Smooth muscle cell of the pulmonary artery (primary cell): ENCODE results near the gene FRZB. TPM values are rescaled to one million over a fixed set of nuclear protein-coding genes. Genes with fewer than 3 reads are reported as not detected.

Experiments used
- total RNA-seq: library from RNA; depleted of rRNA; stranded (reverse); fragments of >200 nt; gene quantifications from 2 replicates; pipeline ENCODE4 v1.2.3, GENCODE V29; 2014

FRZB gene, protein sequence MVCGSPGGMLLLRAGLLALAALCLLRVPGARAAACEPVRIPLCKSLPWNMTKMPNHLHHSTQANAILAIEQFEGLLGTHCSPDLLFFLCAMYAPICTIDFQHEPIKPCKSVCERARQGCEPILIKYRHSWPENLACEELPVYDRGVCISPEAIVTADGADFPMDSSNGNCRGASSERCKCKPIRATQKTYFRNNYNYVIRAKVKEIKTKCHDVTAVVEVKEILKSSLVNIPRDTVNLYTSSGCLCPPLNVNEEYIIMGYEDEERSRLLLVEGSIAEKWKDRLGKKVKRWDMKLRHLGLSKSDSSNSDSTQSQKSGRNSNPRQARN
- total RNA-seq, result 0.20 and 0.72 TPM in 2 replicates

GRCh38 chr2:182866461-182867406 is at the start of gene FRZB:
TSS of gene FRZB (minus strand) at chr2:182866637. CDS start at chr2:182866552, 85 bp downstream.

Other genes with a start within 250 kb of the FRZB start
- gene DNAJC10, start 150.4 kb downstream of the FRZB start, total RNA-seq, result 163 and 191 TPM in 2 replicates
- 211 and 218 TPM in 2 replicates for gene NCKAP1, start 171.8 kb upstream of the FRZB start, total RNA-seq
- gene DUSP19, start 212.1 kb upstream of the FRZB start, total RNA-seq, result 4.3 and 7.6 TPM in 2 replicates